ENCODE data around the gene PEX11B.

PEX11B gene

GRCh38 chr1:145908653-145909052, 9.9 kb downstream of the PEX11B start:
- Mint-ChIP-seq H3K27me3 (ENCODE audit: low read depth) (no peaks in the 10 kb centered on the region), H3K4me3 (no peak overlapping the region), H3K36me3 (ENCODE audit: low read depth) (peaks cover 10% of the 10 kb centered on the region), H3K9me3 (no peaks in the 10 kb centered on the region), H3K27ac (no peak overlapping the region), H3K4me1 (ENCODE audit: low read depth) (peaks cover 7% of the 10 kb centered on the region)
- no peak for DNase-seq (ENCODE audit: low spot score)

GRCh38 chr1:145906954-145907753, 11.4 kb downstream of the PEX11B start:
- no peaks in the 10 kb centered on the region for H3K9me3 Mint-ChIP-seq
- H3K4me3 Mint-ChIP-seq, result no peak overlapping the region
- H3K4me1 Mint-ChIP-seq (ENCODE audit: low read depth), result peaks cover 5% of the 10 kb centered on the region
- DNase-seq (ENCODE audit: low spot score), result no peak
- no peaks in the 10 kb centered on the region for H3K27me3 Mint-ChIP-seq (ENCODE audit: low read depth)
- no peak overlapping the region for H3K27ac Mint-ChIP-seq
- H3K36me3 Mint-ChIP-seq (ENCODE audit: low read depth), result peaks cover 10% of the 10 kb centered on the region

GRCh38 chr1:145901312-145902021, 17.1 kb downstream of the PEX11B start:
- DNase-seq (ENCODE audit: low spot score), result no peak
- H3K27ac Mint-ChIP-seq, result no peak overlapping the region

GRCh38 chr1:145898756-145899155, 19.8 kb downstream of the PEX11B start:
- no peak for DNase-seq (ENCODE audit: low spot score)
- no peaks in the 10 kb centered on the region for H3K27me3 Mint-ChIP-seq (ENCODE audit: low read depth)
- H3K9me3 Mint-ChIP-seq, result no peaks in the 10 kb centered on the region
- H3K27ac Mint-ChIP-seq, result no peak overlapping the region
- no peak overlapping the region for H3K4me3 Mint-ChIP-seq
- no peaks in the 10 kb centered on the region for H3K4me1 Mint-ChIP-seq (ENCODE audit: low read depth)
- no peaks in the 10 kb centered on the region for H3K36me3 Mint-ChIP-seq (ENCODE audit: low read depth)

More at GRCh38 chr1:145901312-145902021, 17.1 kb downstream of the PEX11B start:
- H3K36me3 Mint-ChIP-seq (ENCODE audit: low read depth), result no peaks in the 10 kb centered on the region
- no peaks in the 10 kb centered on the region for H3K27me3 Mint-ChIP-seq (ENCODE audit: low read depth)
- H3K4me3 Mint-ChIP-seq, result no peak overlapping the region
- no peaks in the 10 kb centered on the region for H3K4me1 Mint-ChIP-seq (ENCODE audit: low read depth)
- no peaks in the 10 kb centered on the region for H3K9me3 Mint-ChIP-seq

GRCh38 chr1:145897969-145898368, 20.5 kb downstream of the PEX11B start:
- no peak overlapping the region for H3K4me3 Mint-ChIP-seq
- no peak for DNase-seq (ENCODE audit: low spot score)
- H3K27me3 Mint-ChIP-seq (ENCODE audit: low read depth), result no peaks in the 10 kb centered on the region
- H3K4me1 Mint-ChIP-seq (ENCODE audit: low read depth), result no peaks in the 10 kb centered on the region
- no peak overlapping the region for H3K27ac Mint-ChIP-seq
- no peaks in the 10 kb centered on the region for H3K9me3 Mint-ChIP-seq
- no peaks in the 10 kb centered on the region for H3K36me3 Mint-ChIP-seq (ENCODE audit: low read depth)

- no peaks in the 10 kb centered on the region for H3K36me3 Mint-ChIP-seq (ENCODE audit: low read depth)
- DNase-seq (ENCODE audit: low spot score), result no peak
- H3K4me3 Mint-ChIP-seq, result no peak overlapping the region
- H3K4me1 Mint-ChIP-seq (ENCODE audit: low read depth), result peaks cover 5% of the 10 kb centered on the region
- no peaks in the 10 kb centered on the region for H3K9me3 Mint-ChIP-seq
- H3K27me3 Mint-ChIP-seq (ENCODE audit: low read depth), result no peaks in the 10 kb centered on the region
- H3K27ac Mint-ChIP-seq, result no peak overlapping the region
Measured at GRCh38 chr1:145895471-145895870, 23.0 kb downstream of the PEX11B start.

- H3K9me3 Mint-ChIP-seq, result no peaks in the 10 kb centered on the region
- H3K27ac Mint-ChIP-seq, result no peak overlapping the region
- no peaks in the 10 kb centered on the region for H3K36me3 Mint-ChIP-seq (ENCODE audit: low read depth)
- H3K4me3 Mint-ChIP-seq, result no peak overlapping the region
- no peak for DNase-seq (ENCODE audit: low spot score)
- H3K4me1 Mint-ChIP-seq (ENCODE audit: low read depth), result peaks cover 5% of the 10 kb centered on the region
- no peaks in the 10 kb centered on the region for H3K27me3 Mint-ChIP-seq (ENCODE audit: low read depth)
Measured at GRCh38 chr1:145893306-145894055, 25.0 kb downstream of the PEX11B start.

- Mint-ChIP-seq H3K9me3 (no peaks in the 10 kb centered on the region), H3K27ac (no peak overlapping the region), H3K36me3 (ENCODE audit: low read depth) (no peaks in the 10 kb centered on the region), H3K27me3 (ENCODE audit: low read depth) (no peaks in the 10 kb centered on the region), H3K4me3 (no peak overlapping the region), H3K4me1 (ENCODE audit: low read depth) (peaks cover 5% of the 10 kb centered on the region)
- DNase-seq (ENCODE audit: low spot score), result no peak
Measured at GRCh38 chr1:145892486-145893087, 25.9 kb downstream of the PEX11B start.

- Mint-ChIP-seq H3K27ac (no peak overlapping the region), H3K4me3 (no peak overlapping the region), H3K27me3 (ENCODE audit: low read depth) (peaks cover under 1% of the 10 kb centered on the region), H3K4me1 (ENCODE audit: low read depth) (peaks cover 5% of the 10 kb centered on the region), H3K9me3 (no peaks in the 10 kb centered on the region), H3K36me3 (ENCODE audit: low read depth) (no peaks in the 10 kb centered on the region)
- DNase-seq (ENCODE audit: low spot score), result peak; percentile 27
Measured at GRCh38 chr1:145891587-145892485, 26.7 kb downstream of the PEX11B start.

GRCh38 chr1:145891143-145891542, 27.4 kb downstream of the PEX11B start:
- H3K9me3 Mint-ChIP-seq, result no peaks in the 10 kb centered on the region
- H3K4me3 Mint-ChIP-seq, result no peak overlapping the region
- peaks cover 4% of the 10 kb centered on the region for H3K27me3 Mint-ChIP-seq (ENCODE audit: low read depth)
- H3K4me1 Mint-ChIP-seq (ENCODE audit: low read depth), result peaks cover 7% of the 10 kb centered on the region
- H3K27ac Mint-ChIP-seq, result no peak overlapping the region
- DNase-seq (ENCODE audit: low spot score), result no peak
- H3K36me3 Mint-ChIP-seq (ENCODE audit: low read depth), result no peaks in the 10 kb centered on the region

GRCh38 chr1:145889722-145890121, 28.8 kb downstream of the PEX11B start:
- Mint-ChIP-seq H3K9me3 (no peaks in the 10 kb centered on the region), H3K36me3 (ENCODE audit: low read depth) (no peaks in the 10 kb centered on the region), H3K27me3 (ENCODE audit: low read depth) (peaks cover 13% of the 10 kb centered on the region), H3K4me1 (ENCODE audit: low read depth) (peaks cover 14% of the 10 kb centered on the region), H3K4me3 (no peak overlapping the region), H3K27ac (no peak overlapping the region)
- DNase-seq (ENCODE audit: low spot score), result no peak

- Mint-ChIP-seq H3K4me3 (no peak overlapping the region), H3K9me3 (no peaks in the 10 kb centered on the region), H3K27ac (no peak overlapping the region)
Measured at GRCh38 chr1:145887631-145888030, 30.9 kb downstream of the PEX11B start.

GRCh38 chr1:145886816-145887215, 31.7 kb downstream of the PEX11B start:
- Mint-ChIP-seq H3K36me3 (ENCODE audit: low read depth) (no peaks in the 10 kb centered on the region), H3K27ac (no peak overlapping the region), H3K27me3 (ENCODE audit: low read depth) (peaks cover 34% of the 10 kb centered on the region), H3K9me3 (no peaks in the 10 kb centered on the region), H3K4me3 (peak overlapping the region; percentile 68), H3K4me1 (ENCODE audit: low read depth) (peaks cover 9% of the 10 kb centered on the region)
- DNase-seq (ENCODE audit: low spot score), result no peak

More at GRCh38 chr1:145887631-145888030, 30.9 kb downstream of the PEX11B start:
- no peak for DNase-seq (ENCODE audit: low spot score)
- Mint-ChIP-seq H3K36me3 (ENCODE audit: low read depth) (no peaks in the 10 kb centered on the region), H3K27me3 (ENCODE audit: low read depth) (peaks cover 32% of the 10 kb centered on the region), H3K4me1 (ENCODE audit: low read depth) (peaks cover 14% of the 10 kb centered on the region)
